Endothelial cell of umbilical vein (primary cell): ENCODE results near the gene GPRIN2. TPM values are rescaled to one million over a fixed set of nuclear protein-coding genes. Genes with fewer than 3 reads are reported as not detected.
"Not testable (repeated sequence)": the region's sequence is repeated elsewhere in the genome, so short reads cannot be mapped to it uniquely, and the experiment has no call there.

ENCODE experiments used
- BruUV-seq: library from RNA; stranded (reverse); fragments of 400-500 nt; replicated peaks from 2 replicates; lab custom pipeline; 2021; lab: Mats Ljungman, UMichigan
- CTCF ChIA-PET: fragments of 300-600, 350-600 bp; sonication (Branson Sonifier 250); formaldehyde crosslinking; loops from one replicate; lab custom pipeline; 2021; ENCODE audit warnings: antibody characterized with exemption, inconsistent platforms; lab: Charles Lee
- POLR2A ChIA-PET: fragments of 300-600, 350-600 bp; sonication (Branson Sonifier 250); formaldehyde crosslinking; loops from one replicate; lab custom pipeline; 2021; ENCODE audit warnings: antibody characterized with exemption, inconsistent platforms; lab: Charles Lee
- DNase-seq: peaks from one replicate; pipeline ENCODE4 v3.0.0-alpha.2; 2011; ENCODE audit warnings: low read depth, low spot score
- FAIRE-seq: peaks from 2 replicates; lab custom pipeline; 2011; peaks lifted over from hg19 to GRCh38; lab: Jason Lieb, UNC
- H2AFZ ChIP-seq: 2 replicates; pipeline ENCODE4 v1.6.0; 2012; ENCODE audit warnings: low read depth, low read length, control low read depth, inconsistent platforms
- H3K27ac ChIP-seq: 2 replicates; pipeline ENCODE4 v1.5.1; 2011; ENCODE audit warnings: low read depth, mild to moderate bottlenecking, control low read depth, low read length, moderate library complexity; ENCODE audit not compliant: insufficient read depth
- H3K27me3 ChIP-seq, 2 experiments: 2 replicates each; pipeline versions ENCODE4 v1.6.0 to v1.6.1; 2011; ENCODE audit warnings: low read length in 2 of 2, mixed read lengths in 1 of 2; ENCODE audit not compliant: control insufficient read depth in 2 of 2, insufficient read depth in 2 of 2
- H3K36me3 ChIP-seq, 2 experiments: 2 replicates in 1 of 2; 3 replicates in 1 of 2; pipeline ENCODE4 v1.5.1; 2011; ENCODE audit warnings: low read length in 2 of 2, mild to moderate bottlenecking in 1 of 2, moderate library complexity in 1 of 2; ENCODE audit not compliant: control insufficient read depth in 2 of 2, insufficient read depth in 2 of 2; ENCODE audit errors: extremely low read depth in 1 of 2
- H3K4me1 ChIP-seq: 3 replicates; pipeline ENCODE4 v1.5.1; 2011; ENCODE audit warnings: mild to moderate bottlenecking, low read length; ENCODE audit not compliant: control insufficient read depth, insufficient read depth; ENCODE audit errors: extremely low read depth
- H3K4me2 ChIP-seq: 2 replicates; pipeline ENCODE4 v1.6.1; 2011; ENCODE audit warnings: low read length, control low read depth, mixed read lengths; ENCODE audit not compliant: insufficient read depth
- H3K4me3 ChIP-seq, 3 experiments: fragments of 200-600 bp in 1 of 3; sonication (generic), shearing (Covaris generic) in 1 of 3; replicated peaks in 1 of 3; 2 replicates each; pipeline ENCODE4 v1.5.1; 2011 to 2016; ENCODE audit warnings: control low read depth in 3 of 3, low read length in 3 of 3, mild to moderate bottlenecking in 2 of 3, inconsistent platforms in 1 of 3, low read depth in 1 of 3, moderate library complexity in 1 of 3; ENCODE audit not compliant: insufficient read depth in 1 of 3
- H3K79me2 ChIP-seq: 2 replicates; pipeline ENCODE4 v1.6.0; 2012; ENCODE audit warnings: low read length, inconsistent platforms; ENCODE audit not compliant: control insufficient read depth, insufficient read depth
- H3K9ac ChIP-seq: replicated peaks from 2 replicates; pipeline ENCODE3; 2011; ENCODE audit warnings: low read length, control low read depth; ENCODE audit not compliant: insufficient read depth; ENCODE audit errors: extremely low read depth
- H3K9me1 ChIP-seq: replicated peaks from 3 replicates; pipeline ENCODE4 v1.6.0; 2011; ENCODE audit warnings: mild to moderate bottlenecking, low read length; ENCODE audit not compliant: control insufficient read depth, insufficient read depth; ENCODE audit errors: extremely low read depth
- H3K9me3 ChIP-seq: replicated peaks from 2 replicates; pipeline ENCODE4 v1.5.1; 2012; ENCODE audit warnings: low read length, inconsistent platforms; ENCODE audit not compliant: control insufficient read depth, insufficient read depth
- H4K20me1 ChIP-seq: replicated peaks from 2 replicates; pipeline ENCODE3; 2011; ENCODE audit warnings: mild to moderate bottlenecking, low read length; ENCODE audit not compliant: control insufficient read depth, insufficient read depth; ENCODE audit errors: extremely low read depth
- dilution Hi-C: fragments of 300-500 bp; cut with MboI; formaldehyde crosslinking; loops from one replicate; pipeline ENCODE4 v1.15.0; 2019; ENCODE audit warnings: low sequenced_read_pairs; ENCODE audit not compliant: extremely low pct_ligation_motif_present
- intact Hi-C: fragments of 100-400 bp; cut with micrococcal nuclease; formaldehyde crosslinking; loops from one replicate; pipeline ENCODE4 v1.10.0; 2022
- polyA plus RNA-seq, 4 experiments: library from polyadenylated mRNA; depleted of rRNA in 3 of 4; stranded (reverse) in 3 of 4; unstranded in 1 of 4; fragments of >200 nt; gene quantifications; 2 replicates each; pipeline versions ENCODE4 v1.2.1 to v1.2.3, GENCODE V29; 2011 to 2012; ENCODE audit warnings: missing spikeins in 1 of 4
- total RNA-seq: library from RNA; stranded (reverse); gene quantifications from 2 replicates; pipeline ENCODE4 v1.2.3, GENCODE V29; 2021

The GPRIN2 gene
- total and polyA plus RNA-seq, 2 donors (not counting 3 experiments of a cell fraction or from before 2014, with no cell fraction given) = not detected

- BruUV-seq, H3K4me1 ChIP-seq, H3K36me3 ChIP-seq, H4K20me1 ChIP-seq, FAIRE-seq, H3K9me1 ChIP-seq, H3K4me2 ChIP-seq, CTCF ChIA-PET, H3K9ac ChIP-seq, H3K9me3 ChIP-seq, dilution Hi-C loops, intact Hi-C loops, H3K27me3 ChIP-seq, H3K4me3 ChIP-seq, POLR2A ChIA-PET, H2AFZ ChIP-seq, DNase-seq, H3K27ac ChIP-seq, H3K79me2 ChIP-seq: not testable (repeated sequence)
These were observed 28.8 kb upstream of the GPRIN2 start for GRCh38 chr10:46585246-46585645.

- H3K4me1 ChIP-seq, FAIRE-seq, H3K4me3 ChIP-seq, H3K36me3 ChIP-seq, H3K79me2 ChIP-seq, CTCF ChIA-PET, intact Hi-C loops, H3K9ac ChIP-seq, DNase-seq, H4K20me1 ChIP-seq, H3K9me1 ChIP-seq, H2AFZ ChIP-seq, POLR2A ChIA-PET, H3K9me3 ChIP-seq, H3K27me3 ChIP-seq, BruUV-seq, H3K27ac ChIP-seq, H3K4me2 ChIP-seq, dilution Hi-C loops: not testable (repeated sequence)
These were observed 27.7 kb upstream of the GPRIN2 start for GRCh38 chr10:46584196-46584595.

- H3K9me1 ChIP-seq, CTCF ChIA-PET, H3K4me1 ChIP-seq, H4K20me1 ChIP-seq, H3K36me3 ChIP-seq, POLR2A ChIA-PET, DNase-seq, H3K27ac ChIP-seq, H3K4me2 ChIP-seq, intact Hi-C loops, H3K27me3 ChIP-seq, FAIRE-seq, dilution Hi-C loops, H3K9me3 ChIP-seq, H2AFZ ChIP-seq, BruUV-seq, H3K4me3 ChIP-seq, H3K79me2 ChIP-seq, H3K9ac ChIP-seq: not testable (repeated sequence)
These were observed 26.1 kb upstream of the GPRIN2 start for GRCh38 chr10:46582568-46582967.

GRCh38 chr10:46581997-46582396 lies 25.5 kb upstream of the GPRIN2 start:
- not testable (repeated sequence) for FAIRE-seq

More at GRCh38 chr10:46581997-46582396, 25.5 kb upstream of the GPRIN2 start:
- H3K36me3 ChIP-seq, CTCF ChIA-PET, H4K20me1 ChIP-seq, H3K9me3 ChIP-seq, H3K27me3 ChIP-seq, DNase-seq, H3K4me1 ChIP-seq, H2AFZ ChIP-seq, intact Hi-C loops, dilution Hi-C loops, H3K4me3 ChIP-seq, H3K79me2 ChIP-seq, H3K27ac ChIP-seq, POLR2A ChIA-PET, H3K9me1 ChIP-seq, H3K4me2 ChIP-seq, BruUV-seq, H3K9ac ChIP-seq: not testable (repeated sequence)
